Mesodermal cell (in vitro differentiated cells): ENCODE measurements around the gene PLXNB3.
A peak's percentile ranks its signal among the peaks of the same experiment; 100 is the strongest.

Experiments used
- H3K27ac ChIP-seq: 2 replicates; pipeline ENCODE4 v1.7.0; 2013; ENCODE audit warnings: mild to moderate bottlenecking, low read depth, low read length, moderate library complexity; ENCODE audit not compliant: severe bottlenecking
- H3K36me3 ChIP-seq: 2 replicates; pipeline ENCODE4 v1.7.1; 2013; ENCODE audit warnings: mild to moderate bottlenecking, low read length, moderate library complexity; ENCODE audit not compliant: control insufficient read depth, insufficient read depth
- H3K4me1 ChIP-seq: one replicate; pipeline ENCODE4 v1.7.1; 2013; ENCODE audit warnings: mild to moderate bottlenecking, low read length; ENCODE audit not compliant: insufficient read depth, control insufficient read depth, poor library complexity, severe bottlenecking
- H3K4me3 ChIP-seq: 2 replicates; pipeline ENCODE4 v1.7.0; 2013; ENCODE audit warnings: low read length, control low read depth, mild to moderate bottlenecking; ENCODE audit not compliant: insufficient read depth, poor library complexity, severe bottlenecking; ENCODE audit errors: extremely low read depth
- H3K9me3 ChIP-seq: 2 replicates; pipeline ENCODE4 v1.7.1; 2013; ENCODE audit warnings: mild to moderate bottlenecking, low read length, moderate library complexity; ENCODE audit not compliant: control insufficient read depth
- WGBS, 2 experiments: methylation state at CpG; one replicate each; pipeline ENCODE4 v1.1.5; 2013; ENCODE audit warnings: missing lambda C conversion rate in 2 of 2; ENCODE audit not compliant: insufficient coverage in 2 of 2; 5-methylcytosine and 5-hydroxymethylcytosine counted together

Gene PLXNB3

DNA sequence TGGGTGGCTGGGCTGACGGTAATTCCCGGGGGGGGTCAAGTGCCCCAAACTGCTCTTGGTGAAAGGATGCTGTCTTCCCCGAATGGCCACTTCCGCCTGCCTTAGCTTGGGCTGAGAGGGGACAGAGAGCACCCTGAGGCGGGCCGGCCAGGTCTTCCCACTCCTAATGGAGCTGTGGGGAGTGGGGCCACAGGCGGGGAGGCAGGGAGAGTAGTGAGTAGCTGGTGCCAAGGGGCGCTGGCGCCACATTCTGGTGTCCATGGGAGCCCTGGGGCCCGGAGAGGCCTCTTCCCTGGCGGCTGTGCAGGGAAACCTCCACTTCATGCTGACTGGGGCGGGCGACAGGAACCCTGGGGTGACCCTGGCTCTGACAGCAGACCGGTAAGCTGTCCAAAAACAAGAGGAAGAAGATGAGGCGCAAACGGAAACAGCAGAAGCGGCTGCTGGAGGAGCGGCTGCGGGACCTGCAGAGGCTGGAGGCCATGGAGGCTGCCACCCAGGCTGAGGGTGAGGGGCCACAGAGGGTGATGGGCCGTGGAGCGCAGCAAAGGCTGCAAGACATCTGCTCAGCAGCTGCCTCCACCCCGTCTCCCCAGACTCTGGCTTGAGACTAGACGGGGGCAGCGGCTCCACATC, 19.4 kb downstream of the PLXNB3 start:
- WGBS, 2 experiments = 91 to 100% methylated on average over 5 to 11 of the region's 24 CpGs
- Histone ChIP-seq H3K4me3 (no peak overlapping the region), H3K4me1 (no peaks in the 10 kb centered on the region), H3K27ac (no peak overlapping the region), H3K9me3 (no peaks in the 10 kb centered on the region), H3K36me3 (peaks cover 9% of the 10 kb centered on the region)

DNA sequence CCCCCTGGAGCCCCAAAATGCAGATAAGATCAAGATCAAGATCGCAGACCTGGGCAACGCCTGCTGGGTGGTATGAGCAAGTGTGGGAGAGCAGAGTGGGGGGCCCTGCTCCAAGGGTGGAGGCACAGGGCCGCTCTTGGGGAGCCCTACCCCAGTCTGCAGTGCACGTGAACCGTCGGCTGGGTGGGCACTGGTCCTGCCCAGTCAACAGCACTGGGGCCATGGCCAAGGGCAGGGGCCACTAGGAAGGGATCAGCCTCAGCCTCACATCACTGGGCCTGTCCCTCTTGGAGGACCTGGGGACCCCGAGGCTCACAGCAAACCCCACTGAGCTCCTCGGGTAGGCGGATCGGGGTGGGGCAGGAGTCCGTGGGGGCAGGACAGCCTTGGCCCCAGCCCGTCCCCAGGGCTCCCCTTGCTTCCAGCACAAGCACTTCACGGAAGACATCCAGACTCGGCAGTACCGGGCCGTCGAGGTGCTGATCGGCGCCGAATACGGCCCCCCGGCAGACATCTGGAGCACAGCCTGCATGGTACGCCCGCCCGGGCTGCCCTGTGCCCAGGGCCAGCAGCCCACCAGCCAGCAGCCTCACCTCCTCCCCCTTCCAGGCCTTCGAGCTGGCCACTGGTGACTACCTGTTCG, 20.4 kb downstream of the PLXNB3 start:
- Histone ChIP-seq H3K4me1 (no peaks in the 10 kb centered on the region), H3K9me3 (no peaks in the 10 kb centered on the region), H3K36me3 (peaks cover 9% of the 10 kb centered on the region), H3K4me3 (no peak overlapping the region), H3K27ac (no peak overlapping the region)
- WGBS, 2 experiments = 92 to 100% methylated on average over 5 to 11 of the region's 27 CpGs

DNA sequence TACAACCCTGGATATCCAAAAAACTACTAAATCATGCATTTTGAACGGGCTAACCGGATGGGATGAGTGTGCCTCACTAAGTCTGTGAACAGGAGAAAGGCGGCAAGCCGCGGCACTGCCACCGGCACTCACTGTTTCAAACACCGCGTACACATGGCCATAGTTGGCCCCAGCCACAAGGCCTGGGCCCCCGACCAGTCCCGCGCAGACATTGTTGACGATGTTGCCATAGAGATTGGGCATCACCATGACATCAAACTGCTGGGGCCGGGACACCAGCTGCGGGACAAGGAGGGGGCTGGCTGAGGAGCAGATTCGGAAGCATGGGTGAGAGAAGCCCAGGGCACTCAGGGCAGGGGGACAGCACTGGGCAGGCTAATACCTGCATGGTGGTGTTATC, 22.6 kb downstream of the PLXNB3 start:
- Histone ChIP-seq H3K27ac (no peak overlapping the region), H3K9me3 (no peaks in the 10 kb centered on the region), H3K4me3 (no peak overlapping the region), H3K4me1 (no peaks in the 10 kb centered on the region), H3K36me3 (peaks cover 9% of the 10 kb centered on the region)
- 92 to 96% methylated on average over 11 to 14 of the region's 15 CpGs for WGBS, 2 experiments

DNA sequence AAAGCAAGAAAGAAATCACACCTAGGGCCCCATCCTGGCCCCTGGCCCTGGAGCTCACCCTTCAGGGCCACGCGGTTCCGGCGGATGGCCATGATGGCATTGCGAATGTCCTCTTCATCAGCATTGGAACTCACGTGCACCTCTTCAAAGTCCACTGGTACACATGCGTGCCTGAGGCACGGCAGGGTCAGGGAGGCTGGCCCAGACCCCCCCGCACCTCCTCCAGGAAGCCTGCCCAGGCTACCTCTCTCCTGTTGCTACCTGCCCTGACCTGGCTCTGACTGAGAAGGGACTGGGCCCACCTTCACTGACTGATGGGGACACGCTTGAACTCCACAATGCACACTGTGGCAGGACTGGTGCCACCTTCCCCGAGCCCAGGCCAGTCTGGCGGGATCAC, 25.6 kb downstream of the PLXNB3 start:
- 95 to 97% methylated on average over 5 to 6 of the region's 12 CpGs for WGBS, 2 experiments
- Histone ChIP-seq H3K4me3 (no peak overlapping the region), H3K9me3 (no peaks in the 10 kb centered on the region), H3K4me1 (peaks cover 5% of the 10 kb centered on the region), H3K27ac (no peak overlapping the region), H3K36me3 (peaks cover 11% of the 10 kb centered on the region)

DNA sequence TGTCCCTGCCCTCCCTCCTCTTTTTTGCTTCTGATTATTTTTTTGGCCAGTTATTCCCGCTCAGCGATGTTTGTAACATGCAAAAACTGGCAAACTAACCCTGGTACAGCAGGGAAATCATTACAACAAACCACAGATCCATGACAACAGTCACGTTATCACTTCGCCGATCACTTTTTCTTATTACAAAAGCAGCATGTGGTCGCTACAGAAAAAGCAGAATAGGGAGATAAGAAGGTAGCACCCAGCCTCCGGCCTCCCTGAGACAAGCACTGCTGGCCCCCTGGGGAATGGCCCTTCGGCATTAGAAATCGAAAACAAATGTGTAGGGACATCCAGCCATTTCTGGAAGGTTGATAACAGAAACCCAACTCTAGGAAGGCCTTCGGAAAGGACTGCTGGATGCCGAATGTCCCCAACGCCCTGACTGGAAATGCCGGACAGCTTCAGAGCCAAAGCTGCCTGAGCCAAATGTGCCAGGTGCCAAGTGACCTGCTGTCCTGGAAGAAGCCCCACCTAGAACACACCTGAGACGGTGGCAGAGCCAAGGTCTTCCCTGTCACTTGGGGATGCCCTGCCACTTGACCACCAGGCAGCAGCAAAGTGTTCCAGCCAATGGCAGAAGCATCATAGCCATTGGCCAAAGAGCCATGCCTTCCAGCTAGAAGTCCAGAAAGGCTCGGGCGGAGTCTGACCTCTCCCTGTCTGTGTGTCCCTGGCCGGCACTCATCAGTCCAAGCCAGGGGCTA, 27.2 kb downstream of the PLXNB3 start:
- Histone ChIP-seq H3K9me3 (no peaks in the 10 kb centered on the region), H3K27ac (no peak overlapping the region), H3K36me3 (peaks cover 15% of the 10 kb centered on the region), H3K4me1 (peaks cover 5% of the 10 kb centered on the region), H3K4me3 (no peak overlapping the region)
- 99% methylated on average over 9 to 10 of the region's 17 CpGs for WGBS, 2 experiments

DNA sequence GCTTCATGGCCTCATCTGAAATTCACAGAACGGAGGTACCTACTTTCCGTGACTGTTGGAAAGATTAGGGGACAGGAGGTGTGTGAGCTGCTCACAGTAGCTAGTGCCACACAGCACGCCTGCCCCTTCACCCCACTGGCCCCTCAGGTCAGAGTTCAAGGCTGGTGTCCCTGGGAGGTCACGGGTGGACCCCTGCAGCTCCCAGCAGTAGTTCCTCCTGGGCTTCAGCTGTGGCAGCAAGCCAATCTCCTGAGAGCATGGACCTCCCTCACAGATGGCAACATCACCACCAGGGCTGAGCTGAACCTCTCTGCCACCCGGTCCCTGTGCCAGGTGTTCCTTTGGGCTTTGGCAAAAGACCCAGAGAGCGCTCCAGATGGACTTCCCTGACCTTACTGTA, 28.3 kb downstream of the PLXNB3 start:
- H3K4me3 ChIP-seq = peak overlapping the region; percentile 69
- 92 to 100% methylated on average over 2 to 3 of the region's 6 CpGs for WGBS, 2 experiments
- peaks cover 5% of the 10 kb centered on the region for H3K4me1 ChIP-seq
- peaks cover 22% of the 10 kb centered on the region for H3K36me3 ChIP-seq
- H3K9me3 ChIP-seq = no peaks in the 10 kb centered on the region
- H3K27ac ChIP-seq = no peak overlapping the region

DNA sequence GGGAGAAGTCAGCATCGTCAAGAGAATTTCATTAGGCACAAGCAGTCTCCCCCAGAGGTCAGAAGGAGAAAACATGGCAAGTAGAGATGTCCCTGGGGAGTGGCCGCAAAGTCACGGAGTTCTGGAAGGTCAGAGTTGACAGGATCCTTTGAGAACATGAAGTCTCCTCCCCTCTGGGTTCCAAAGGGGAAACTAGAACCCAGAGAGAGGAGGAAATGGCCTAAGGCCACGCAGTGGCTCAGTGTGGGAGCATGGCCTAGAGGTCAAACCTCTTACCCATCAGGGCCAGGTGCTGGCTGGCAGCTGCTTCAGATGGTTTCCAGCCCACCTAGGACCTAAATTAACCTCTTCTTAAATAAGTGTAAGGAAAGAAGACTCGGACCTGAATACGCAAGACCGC, 29.2 kb downstream of the PLXNB3 start:
- H3K27ac ChIP-seq = peak overlapping the region; percentile 72
- peak overlapping the region; percentile 69 for H3K4me3 ChIP-seq
- peaks cover 26% of the 10 kb centered on the region for H3K36me3 ChIP-seq
- H3K9me3 ChIP-seq = no peaks in the 10 kb centered on the region
- H3K4me1 ChIP-seq = peaks cover 5% of the 10 kb centered on the region
- WGBS, 2 experiments = 63 to 80% methylated on average over 2 to 3 of the region's 7 CpGs

DNA sequence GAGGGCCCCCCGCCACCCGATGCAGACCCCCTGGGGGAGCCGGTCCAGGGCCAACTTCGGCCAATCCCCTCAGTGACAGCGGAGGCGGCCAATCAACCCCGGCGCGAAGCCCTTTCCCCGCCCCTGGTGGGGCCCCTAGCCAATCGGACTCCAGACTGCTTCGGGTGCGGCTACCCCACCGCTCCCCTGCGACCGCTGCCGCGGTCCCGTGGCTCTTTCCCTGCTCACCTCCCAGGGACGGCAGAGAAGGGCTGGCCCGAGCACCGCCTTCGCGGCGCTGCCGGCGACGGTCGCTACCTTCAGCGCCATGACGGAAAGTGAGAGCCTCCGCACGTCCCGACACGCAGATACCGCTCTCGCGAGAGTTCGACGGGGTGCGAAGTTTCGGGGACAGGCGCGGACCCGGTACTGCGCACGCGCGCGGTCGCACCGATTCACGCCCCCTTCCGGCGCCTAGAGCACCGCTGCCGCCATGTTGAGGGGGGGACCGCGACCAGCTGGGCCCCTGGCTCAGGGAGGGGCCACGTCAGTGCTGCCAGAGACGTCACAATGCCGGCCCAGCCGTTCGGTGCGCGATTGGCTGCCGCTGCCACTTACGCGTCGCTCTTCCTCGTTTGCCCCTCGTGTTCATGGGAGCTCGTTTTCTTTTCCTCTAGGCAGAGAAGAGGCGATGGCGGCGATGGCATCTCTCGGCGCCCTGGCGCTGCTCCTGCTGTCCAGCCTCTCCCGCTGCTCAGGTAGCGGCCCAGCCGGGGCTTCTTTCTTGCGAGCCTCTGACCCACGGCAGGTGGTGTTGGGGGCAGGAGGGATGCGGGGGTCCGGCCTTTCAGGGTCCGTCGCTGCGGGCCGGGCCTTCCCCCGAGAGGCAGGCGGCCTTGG, 30.2 kb downstream of the PLXNB3 start, which contains the start of the genes IDH3G and SSR4:
TSS of gene IDH3G (minus strand) at position 358 of the 879 bp plus-strand sequence. CDS start at position 309, 49 bp downstream.
TSS of gene SSR4 (plus strand) at position 651 of the 879 bp plus-strand sequence. CDS start at position 671, 20 bp downstream.
- peaks cover 33% of the 10 kb centered on the region for H3K36me3 ChIP-seq
- H3K4me3 ChIP-seq = peak within 1 kb of the TSS; percentile 69
- 0% methylated on average over 26 to 35 of the region's 92 CpGs for WGBS, 2 experiments
- H3K9me3 ChIP-seq = no peaks in the 10 kb centered on the region
- H3K4me1 ChIP-seq = peaks cover 5% of the 10 kb centered on the region
- H3K27ac ChIP-seq = peak within 1 kb of the TSS; percentile 72

DNA sequence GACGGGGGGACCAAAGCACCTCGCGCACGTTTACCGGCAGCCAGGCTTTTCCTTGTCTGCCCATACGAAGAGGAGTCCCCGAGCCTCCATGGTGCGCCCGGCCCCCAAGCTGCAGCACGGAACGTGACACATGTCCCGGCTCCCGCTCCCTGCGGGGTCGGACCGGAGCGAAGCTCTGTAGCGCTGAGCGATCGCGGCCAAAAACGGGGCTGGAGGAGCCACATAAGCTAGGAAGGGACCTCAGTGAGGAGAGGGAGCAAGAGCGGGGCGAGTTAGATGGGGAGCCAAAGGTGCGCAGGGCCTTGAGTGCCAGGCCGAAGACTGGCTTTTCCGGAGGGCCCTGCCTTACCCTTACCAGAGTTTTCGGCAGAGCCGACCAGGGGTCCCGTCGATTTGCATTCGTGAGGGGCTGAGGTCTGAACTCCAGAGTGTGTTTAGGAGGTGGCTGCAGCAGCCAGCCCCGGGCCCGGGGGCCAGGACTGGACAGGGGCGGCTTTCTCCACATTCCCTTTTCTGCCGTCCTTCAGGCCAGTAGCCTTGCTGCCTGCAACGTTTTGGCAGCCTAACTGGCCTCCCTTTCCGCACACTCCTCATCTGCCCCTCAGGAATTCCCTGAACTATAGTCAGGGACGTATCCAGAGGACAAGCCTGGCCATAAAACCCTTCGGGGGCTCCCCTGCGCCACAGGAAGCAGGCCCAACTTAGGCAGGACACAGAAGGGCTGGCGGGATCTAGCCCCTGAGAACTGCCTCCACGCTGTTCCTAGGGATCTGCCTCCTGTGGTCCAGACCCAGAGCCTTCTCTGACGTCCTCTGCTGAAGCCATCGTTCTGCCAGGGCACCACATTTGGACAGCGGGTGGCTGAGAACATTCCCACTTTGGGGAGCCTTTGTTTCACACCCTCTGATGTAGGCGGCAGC, 31.1 kb downstream of the PLXNB3 start:
- Histone ChIP-seq H3K4me1 (peaks cover 5% of the 10 kb centered on the region), H3K9me3 (no peaks in the 10 kb centered on the region), H3K27ac (peak overlapping the region; percentile 45), H3K4me3 (peak overlapping the region; percentile 69), H3K36me3 (peaks cover 33% of the 10 kb centered on the region)
- 15 to 22% methylated on average over 9 to 14 of the region's 47 CpGs for WGBS, 2 experiments
